Astrocyte (in vitro differentiated cells and primary cell): ENCODE measurements around the gene CIZ1.

Experiments
- CTCF ChIP-seq: IDR thresholded peaks from 2 replicates; pipeline ENCODE4 v1.5.1; 2011; ENCODE audit warnings: low read depth, mild to moderate bottlenecking, inconsistent platforms, low read length, moderate library complexity; ENCODE audit not compliant: insufficient read depth
- EZH2 ChIP-seq: IDR thresholded peaks from 2 replicates; pipeline ENCODE4 v1.6.1; 2012; ENCODE audit warnings: mild to moderate bottlenecking, low read length, inconsistent platforms; ENCODE audit not compliant: insufficient read depth

GRCh38 chr9:128163027-128163515 lies 28.3 kb downstream of the CIZ1 start:
- TF ChIP-seq CTCF (no peak), EZH2 (no peak)
